ENCODE data around the gene IFT88. TPM values are rescaled to one million over a fixed set of nuclear protein-coding genes. Genes with fewer than 3 reads are reported as not detected.

IFT88 gene
- polyA plus RNA-seq, 3 donors, result 2.9 to 4.5 (median 4.1) TPM

DNA sequence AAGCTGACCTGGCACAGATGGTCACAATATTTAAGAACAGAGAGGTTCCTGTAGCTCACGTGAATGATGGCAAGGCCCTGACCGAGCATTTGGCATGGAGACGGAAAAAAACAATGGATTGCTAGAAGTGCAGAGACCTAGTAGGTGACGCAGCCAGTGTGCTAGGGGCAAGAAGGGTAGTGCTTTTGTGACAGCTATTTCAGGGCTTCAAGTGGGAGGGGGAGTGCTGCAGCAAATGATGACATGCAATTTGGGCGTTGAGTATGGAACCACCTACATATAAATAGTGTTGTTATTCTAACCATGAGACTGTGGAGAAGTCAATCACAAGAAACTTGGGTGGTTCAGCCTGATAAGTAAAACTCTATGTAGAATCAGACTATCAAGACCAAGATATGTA, 70.9 kb downstream of the IFT88 start:
- Mint-ChIP-seq H3K4me1 (no peaks in the 10 kb centered on the region), H3K27ac (no peak overlapping the region), H3K27me3 (ENCODE audit: low read depth in 3 of 3) (no peaks in the 10 kb centered on the region), H3K9me3 (no peaks in the 10 kb centered on the region), H3K36me3 (peaks cover 4 to 5% of the 10 kb centered on the region in 2 donors), H3K4me3 (no peak overlapping the region)
- no peak overlapping the region for H3K4me2 ChIP-seq (replicated peaks; ENCODE audit: extremely low read depth, low read length, poor library complexity, severe bottlenecking)
- intact Hi-C loops (cut with micrococcal nuclease), result no loop called here
- H3K4me1 ChIP-seq (ENCODE audit: control insufficient read depth in 1 of 2, insufficient read depth in 2 of 2, low read length in 2 of 2), result no peaks in the 10 kb centered on the region
- no peak overlapping the region for H3K9ac ChIP-seq (ENCODE audit: insufficient read depth, low read length, poor library complexity, severe bottlenecking)
- TF ChIP-seq CTCF (IDR thresholded peaks at IDR 0.05), result no peak
- no peaks in the 10 kb centered on the region for H3K79me2 ChIP-seq (ENCODE audit: insufficient read depth, low read length)
- 100% methylated on average over 4 of the region's 5 CpGs for WGBS (ENCODE audit: insufficient coverage)
- H3K27ac ChIP-seq (ENCODE audit: low read depth in 1 of 2, low read length in 2 of 2), result no peak overlapping the region
- no peak overlapping the region for H3K4me3 ChIP-seq (replicated peaks in 1 of 3; ENCODE audit: low read depth in 2 of 3, low read length in 3 of 3)
- no peaks in the 10 kb centered on the region for H3K9me3 ChIP-seq (replicated peaks in 1 of 2; ENCODE audit: control insufficient read depth in 1 of 2, insufficient read depth in 1 of 2, low read length in 2 of 2)
- H2AFZ ChIP-seq (ENCODE audit: insufficient read depth, low read depth, low read length, poor library complexity, severe bottlenecking), result no peak overlapping the region
- DNase-seq, result no peak
- no peaks in the 10 kb centered on the region for H3K36me3 ChIP-seq (replicated peaks in 1 of 2; ENCODE audit: control insufficient read depth in 1 of 2, insufficient read depth in 2 of 2, low read length in 2 of 2)
- H4K20me1 ChIP-seq (ENCODE audit: insufficient read depth, low read length), result no peaks in the 10 kb centered on the region
- H3K27me3 ChIP-seq (ENCODE audit: control insufficient read depth in 2 of 2, insufficient read depth in 2 of 2, low read length in 2 of 2), result no peaks in the 10 kb centered on the region

- Histone ChIP-seq H3K9me3 (replicated peaks in 1 of 2; ENCODE audit: control insufficient read depth in 1 of 2, insufficient read depth in 1 of 2, low read length in 2 of 2) (no peaks in the 10 kb centered on the region), H3K9ac (ENCODE audit: insufficient read depth, low read length, poor library complexity, severe bottlenecking) (no peak overlapping the region), H2AFZ (ENCODE audit: insufficient read depth, low read depth, low read length, poor library complexity, severe bottlenecking) (no peak overlapping the region), H3K4me2 (replicated peaks; ENCODE audit: extremely low read depth, low read length, poor library complexity, severe bottlenecking) (no peak overlapping the region), H4K20me1 (ENCODE audit: insufficient read depth, low read length) (no peaks in the 10 kb centered on the region), H3K27me3 (ENCODE audit: control insufficient read depth in 2 of 2, insufficient read depth in 2 of 2, low read length in 2 of 2) (no peaks in the 10 kb centered on the region), H3K4me3 (replicated peaks in 1 of 3; ENCODE audit: low read depth in 2 of 3, low read length in 3 of 3) (no peak overlapping the region), H3K79me2 (ENCODE audit: insufficient read depth, low read length) (no peaks in the 10 kb centered on the region), H3K4me1 (ENCODE audit: control insufficient read depth in 1 of 2, insufficient read depth in 2 of 2, low read length in 2 of 2) (no peaks in the 10 kb centered on the region), H3K27ac (ENCODE audit: low read depth in 1 of 2, low read length in 2 of 2) (no peak overlapping the region), H3K36me3 (replicated peaks in 1 of 2; ENCODE audit: control insufficient read depth in 1 of 2, insufficient read depth in 2 of 2, low read length in 2 of 2) (no peaks in the 10 kb centered on the region)
- Mint-ChIP-seq H3K27me3 (ENCODE audit: low read depth in 3 of 3) (no peaks in the 10 kb centered on the region), H3K36me3 (peaks cover 0 to 13% of the 10 kb centered on the region in 2 donors), H3K9me3 (peaks cover 0 to 11% (median 4%) of the 10 kb centered on the region in 7 donors), H3K4me3 (no peak overlapping the region), H3K27ac (no peak overlapping the region), H3K4me1 (no peaks in the 10 kb centered on the region)
- TF ChIP-seq CTCF (IDR thresholded peaks at IDR 0.05), result no peak
- no peak for DNase-seq
- intact Hi-C loops (cut with micrococcal nuclease), result no loop called here
- WGBS (ENCODE audit: insufficient coverage), result no CpG with 5 or more reads among the region's 2 CpGs
These were observed 80.8 kb downstream of the IFT88 start for GRCh38 chr13:20647758-20648157.
